Activated B cell treated with CpG ODN at 0.5 μM for 24 hours (primary cell): ENCODE data around the gene DYNLT2B. TPM values are rescaled to one million over a fixed set of nuclear protein-coding genes. Genes with fewer than 3 reads are reported as not detected.

Experiments used
- ATAC-seq: fragments of 200-7000 bp; cut with Tn5 transposase; one replicate; pipeline ENCODE4 v1.10.0; 2021; ENCODE audit warnings: low read depth, mild to moderate bottlenecking, moderate library complexity
- CTCF ChIA-PET: fragments of 350-600 bp; sonication (Branson Sonifier 250); formaldehyde crosslinking; loops from one replicate; lab custom pipeline; 2021; ENCODE audit warnings: antibody characterized with exemption; lab: Charles Lee
- POLR2A ChIA-PET: fragments of 350-600 bp; sonication (Branson Sonifier 250); formaldehyde crosslinking; loops from one replicate; lab custom pipeline; 2021; ENCODE audit warnings: antibody characterized with exemption; lab: Charles Lee
- DNase-seq: peaks from one replicate; pipeline ENCODE4 v3.0.0; 2022
- H3K27ac Mint-ChIP-seq: one replicate; pipeline ENCODE4 v1.8.0; 2020; ENCODE audit warnings: mixed read lengths
- H3K27me3 Mint-ChIP-seq: one replicate; pipeline ENCODE4 v1.8.0; 2021; ENCODE audit warnings: mixed read lengths
- H3K36me3 Mint-ChIP-seq: one replicate; pipeline ENCODE4 v1.8.0; 2021; ENCODE audit warnings: low read depth, mixed read lengths
- H3K4me1 Mint-ChIP-seq: one replicate; pipeline ENCODE4 v1.8.0; 2021; ENCODE audit warnings: mixed read lengths
- H3K4me3 Mint-ChIP-seq: one replicate; pipeline ENCODE4 v1.8.0; 2020; ENCODE audit warnings: mild to moderate bottlenecking, mixed read lengths
- H3K9me3 Mint-ChIP-seq: one replicate; pipeline ENCODE4 v1.8.0; 2020; ENCODE audit warnings: mixed read lengths
- CTCF ChIP-seq: fragments of 200-600 bp; IDR thresholded peaks from one replicate; pipeline ENCODE4 v1.8.0; 2022; ENCODE audit warnings: antibody characterized with exemption, mild to moderate bottlenecking
- intact Hi-C: fragments of 100-400 bp; cut with micrococcal nuclease; formaldehyde crosslinking; loops from one replicate; pipeline ENCODE4 v1.15.1; 2024
- total RNA-seq: library from RNA; stranded (reverse); gene quantifications from 2 replicates; pipeline ENCODE4 v1.2.3, GENCODE V29; 2022

The DYNLT2B gene
- total RNA-seq, 1 donor from 2014 or later = 5.2 TPM

- TF ChIP-seq CTCF = no peak
- intact Hi-C loops = no loop called here
- CTCF ChIA-PET = no interaction called here
- H3K9me3 Mint-ChIP-seq = no peaks in the 10 kb centered on the region
- POLR2A ChIA-PET = interaction anchor here (1.2 kb wide), 1 partner anchor 15 kb away, joined by 3 read pairs; no protein-coding TSS in a partner anchor
- ATAC-seq = no peak
- H3K27ac Mint-ChIP-seq = peak overlapping the region; percentile 46
- peaks cover 57% of the 10 kb centered on the region for H3K4me1 Mint-ChIP-seq
- H3K36me3 Mint-ChIP-seq = peaks cover 8% of the 10 kb centered on the region
- DNase-seq = no peak
- H3K27me3 Mint-ChIP-seq = no peaks in the 10 kb centered on the region
- no peak overlapping the region for H3K4me3 Mint-ChIP-seq
Observed at GRCh38 chr3:196284396-196284795, 33.6 kb downstream of the DYNLT2B start.

GRCh38 chr3:196281962-196282361 lies 36.1 kb downstream of the DYNLT2B start:
- Mint-ChIP-seq H3K27me3 (no peaks in the 10 kb centered on the region), H3K36me3 (peaks cover 9% of the 10 kb centered on the region), H3K4me3 (no peak overlapping the region), H3K9me3 (no peaks in the 10 kb centered on the region), H3K27ac (no peak overlapping the region), H3K4me1 (peaks cover 46% of the 10 kb centered on the region)
- intact Hi-C loops = no loop called here
- TF ChIP-seq CTCF = no peak
- ChIA-PET POLR2A (interaction anchor here (1.8 kb wide), 1 partner anchor 36 kb away, joined by 5 read pairs; the partner anchor contains the start of gene DYNLT2B), CTCF (no interaction called here)
- DNase-seq (no peak), ATAC-seq (no peak)

- no peak overlapping the region for H3K4me3 Mint-ChIP-seq
- H3K4me1 Mint-ChIP-seq = peaks cover 35% of the 10 kb centered on the region
- intact Hi-C loops = no loop called here
Observed at GRCh38 chr3:196280689-196281440, 37.2 kb downstream of the DYNLT2B start.

GRCh38 chr3:196275126-196275525 lies 42.9 kb downstream of the DYNLT2B start:
- DNase-seq (no peak), ATAC-seq (no peak)
- CTCF ChIA-PET = no interaction called here
- Mint-ChIP-seq H3K27ac (peak overlapping the region; percentile 67), H3K9me3 (no peaks in the 10 kb centered on the region), H3K36me3 (peaks cover 27% of the 10 kb centered on the region), H3K4me3 (peak overlapping the region; percentile 33), H3K4me1 (peaks cover 26% of the 10 kb centered on the region), H3K27me3 (no peaks in the 10 kb centered on the region)
- POLR2A ChIA-PET = interaction anchor here (0.5 to 1.2 kb wide), 3 partner anchors 13 to 295 kb away, joined by 3 to 7 read pairs (median 4); partner anchors contain the start of genes DYNLT2B and PCYT1A
- no peak for TF ChIP-seq CTCF
- intact Hi-C loops = no loop called here

More at GRCh38 chr3:196280689-196281440, 37.2 kb downstream of the DYNLT2B start:
- POLR2A ChIA-PET = interaction anchor here (1.8 kb wide), 1 partner anchor 37 kb away, joined by 5 read pairs; the partner anchor contains the start of gene DYNLT2B
- no peaks in the 10 kb centered on the region for H3K9me3 Mint-ChIP-seq
- no peak for TF ChIP-seq CTCF
- CTCF ChIA-PET = no interaction called here
- ATAC-seq = no peak
- peaks cover 9% of the 10 kb centered on the region for H3K36me3 Mint-ChIP-seq
- no peak overlapping the region for H3K27ac Mint-ChIP-seq
- no peak for DNase-seq
- no peaks in the 10 kb centered on the region for H3K27me3 Mint-ChIP-seq

GRCh38 chr3:196274585-196274984 lies 43.5 kb downstream of the DYNLT2B start:
- no peaks in the 10 kb centered on the region for H3K27me3 Mint-ChIP-seq
- no peak for DNase-seq
- CTCF ChIA-PET = no interaction called here

More at GRCh38 chr3:196274585-196274984, 43.5 kb downstream of the DYNLT2B start:
- H3K27ac Mint-ChIP-seq = peak overlapping the region; percentile 67
- H3K4me3 Mint-ChIP-seq = peak overlapping the region; percentile 33
- H3K9me3 Mint-ChIP-seq = no peaks in the 10 kb centered on the region
- ATAC-seq = peak; percentile 80
- peaks cover 27% of the 10 kb centered on the region for H3K4me1 Mint-ChIP-seq
- no peak for TF ChIP-seq CTCF
- intact Hi-C loops = no loop called here
- POLR2A ChIA-PET = interaction anchor here (0.5 to 1.2 kb wide), 3 partner anchors 13 to 295 kb away, joined by 3 to 7 read pairs (median 4); partner anchors contain the start of genes DYNLT2B and PCYT1A
- H3K36me3 Mint-ChIP-seq = peaks cover 29% of the 10 kb centered on the region
